ENCODE data around the gene ZCWPW1. TPM values are rescaled to one million over a fixed set of nuclear protein-coding genes. Genes with fewer than 3 reads are reported as not detected.

ZCWPW1 gene
- total RNA-seq (1 to 10 TPM; 3.5 to 5.6 (median 3.7) TPM), polyA plus RNA-seq (10 to 100 TPM in 1 of 3 donors, 1 to 10 TPM in 2; 5.5 to 13.2 (median 5.9) TPM)
- long read RNA-seq, donor 1, partial matches to known transcripts: 0 of 1 reads
- long read RNA-seq, donor 1, other reads (novel, unspliced or antisense): 0 of 1 reads
- long read RNA-seq, donor 2, partial matches to known transcripts: 1 of 5 reads
- long read RNA-seq, donor 2, other reads (novel, unspliced or antisense): 4 of 5 reads

DNA sequence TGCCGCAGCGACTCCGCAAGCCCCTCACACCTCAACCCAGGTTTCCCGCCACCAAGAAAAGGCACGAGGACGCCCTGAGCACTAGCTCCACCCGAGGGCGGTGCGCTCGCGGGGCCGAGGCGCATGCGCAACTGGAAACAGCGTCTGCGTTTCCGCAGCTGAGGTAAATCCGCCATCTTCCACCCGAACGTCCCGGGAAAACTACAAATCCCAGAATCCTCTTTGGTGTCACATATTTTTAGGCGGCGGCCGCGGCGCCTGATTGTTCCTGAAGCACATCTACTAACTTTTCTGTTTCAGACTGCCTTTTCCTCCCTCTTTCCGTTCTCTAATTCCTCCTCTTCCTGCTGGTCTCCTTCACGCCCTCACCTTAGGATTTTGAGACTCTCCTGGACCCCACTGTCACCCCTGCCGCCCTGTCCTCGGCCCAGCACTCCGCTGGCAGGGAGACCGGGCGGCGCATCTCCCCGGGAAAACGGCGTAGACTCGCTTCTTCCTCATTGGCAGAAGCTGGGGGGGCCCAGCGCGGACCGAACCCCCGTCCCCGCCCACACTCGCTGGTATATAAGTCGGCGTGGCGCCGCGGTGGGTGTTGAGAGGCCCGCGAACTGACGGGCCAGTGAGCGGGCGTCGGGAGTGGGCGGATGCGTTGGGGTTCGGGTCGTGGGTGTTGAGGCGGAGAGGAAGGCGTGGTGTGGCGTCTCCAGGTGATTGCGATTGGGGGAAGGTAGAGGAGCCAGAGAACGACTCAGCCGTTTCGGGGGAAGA, at the start of gene ZCWPW1:
Gene ZCWPW1 (minus strand): TSS at position 505 of the 768 bp plus-strand sequence. CDS start 8,054 bp downstream, outside the sequence.
- intact Hi-C loops (cut with DNase I): no loop called here
- DNase-seq: peak; percentile 97 to 98

GRCh38 chr7:100477871-100478267, 49.4 kb upstream of the ZCWPW1 start:
- intact Hi-C loops (cut with DNase I): loop anchor here (5.0 to 10.0 kb wide), 3 partner anchors 64 to 247 kb away; partner anchors contain the start of gene EPO (in 1 of the 2)
- no peaks in the 10 kb centered on the region for H3K9me3 ChIP-seq
- DNase-seq (peak in 1 of 2 donors; percentile 61), ATAC-seq (no peak)
- H3K4me3 ChIP-seq: peak overlapping the region; percentile 98
- no peaks in the 10 kb centered on the region for H3K27me3 ChIP-seq (ENCODE audit: insufficient read depth in 3 of 3, low read length in 2 of 3)
- H3K36me3 ChIP-seq (ENCODE audit: insufficient read depth in 1 of 2, low read depth in 1 of 2): peaks cover 0 to 20% of the 10 kb centered on the region in 2 donors
- peaks cover 20% of the 10 kb centered on the region for H3K4me1 ChIP-seq
- H3K27ac ChIP-seq: peak overlapping the region; percentile 23
- TF ChIP-seq, protein P1, sequence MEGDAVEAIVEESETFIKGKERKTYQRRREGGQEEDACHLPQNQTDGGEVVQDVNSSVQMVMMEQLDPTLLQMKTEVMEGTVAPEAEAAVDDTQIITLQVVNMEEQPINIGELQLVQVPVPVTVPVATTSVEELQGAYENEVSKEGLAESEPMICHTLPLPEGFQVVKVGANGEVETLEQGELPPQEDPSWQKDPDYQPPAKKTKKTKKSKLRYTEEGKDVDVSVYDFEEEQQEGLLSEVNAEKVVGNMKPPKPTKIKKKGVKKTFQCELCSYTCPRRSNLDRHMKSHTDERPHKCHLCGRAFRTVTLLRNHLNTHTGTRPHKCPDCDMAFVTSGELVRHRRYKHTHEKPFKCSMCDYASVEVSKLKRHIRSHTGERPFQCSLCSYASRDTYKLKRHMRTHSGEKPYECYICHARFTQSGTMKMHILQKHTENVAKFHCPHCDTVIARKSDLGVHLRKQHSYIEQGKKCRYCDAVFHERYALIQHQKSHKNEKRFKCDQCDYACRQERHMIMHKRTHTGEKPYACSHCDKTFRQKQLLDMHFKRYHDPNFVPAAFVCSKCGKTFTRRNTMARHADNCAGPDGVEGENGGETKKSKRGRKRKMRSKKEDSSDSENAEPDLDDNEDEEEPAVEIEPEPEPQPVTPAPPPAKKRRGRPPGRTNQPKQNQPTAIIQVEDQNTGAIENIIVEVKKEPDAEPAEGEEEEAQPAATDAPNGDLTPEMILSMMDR (IDR thresholded peaks at IDR 0.05): no peak
- 11 to 18% (median 13%) methylated on average over 13 to 16 of the region's 16 CpGs for WGBS, 3 donors

More for the DNA sequence above, at the start of gene ZCWPW1:
- Histone ChIP-seq H3K27ac (peak within 1 kb of the TSS; percentile 100), H3K9me3 (no peaks in the 10 kb centered on the region), H3K4me3 (peak within 1 kb of the TSS; percentile 97), H3K4me1 (peaks cover 22% of the 10 kb centered on the region), H3K36me3 (ENCODE audit: insufficient read depth in 1 of 2, low read depth in 1 of 2) (peaks cover 0 to 27% of the 10 kb centered on the region in 2 donors), H3K27me3 (ENCODE audit: insufficient read depth in 3 of 3, low read length in 2 of 3) (no peaks in the 10 kb centered on the region)
- TF ChIP-seq, protein P1 (IDR thresholded peaks at IDR 0.05): no peak
- peak; percentile 67 to 77 (median 70) for ATAC-seq
- WGBS, 3 donors: 0 to 1% (median 0%) methylated on average over 66 of the region's 66 CpGs

DNA sequence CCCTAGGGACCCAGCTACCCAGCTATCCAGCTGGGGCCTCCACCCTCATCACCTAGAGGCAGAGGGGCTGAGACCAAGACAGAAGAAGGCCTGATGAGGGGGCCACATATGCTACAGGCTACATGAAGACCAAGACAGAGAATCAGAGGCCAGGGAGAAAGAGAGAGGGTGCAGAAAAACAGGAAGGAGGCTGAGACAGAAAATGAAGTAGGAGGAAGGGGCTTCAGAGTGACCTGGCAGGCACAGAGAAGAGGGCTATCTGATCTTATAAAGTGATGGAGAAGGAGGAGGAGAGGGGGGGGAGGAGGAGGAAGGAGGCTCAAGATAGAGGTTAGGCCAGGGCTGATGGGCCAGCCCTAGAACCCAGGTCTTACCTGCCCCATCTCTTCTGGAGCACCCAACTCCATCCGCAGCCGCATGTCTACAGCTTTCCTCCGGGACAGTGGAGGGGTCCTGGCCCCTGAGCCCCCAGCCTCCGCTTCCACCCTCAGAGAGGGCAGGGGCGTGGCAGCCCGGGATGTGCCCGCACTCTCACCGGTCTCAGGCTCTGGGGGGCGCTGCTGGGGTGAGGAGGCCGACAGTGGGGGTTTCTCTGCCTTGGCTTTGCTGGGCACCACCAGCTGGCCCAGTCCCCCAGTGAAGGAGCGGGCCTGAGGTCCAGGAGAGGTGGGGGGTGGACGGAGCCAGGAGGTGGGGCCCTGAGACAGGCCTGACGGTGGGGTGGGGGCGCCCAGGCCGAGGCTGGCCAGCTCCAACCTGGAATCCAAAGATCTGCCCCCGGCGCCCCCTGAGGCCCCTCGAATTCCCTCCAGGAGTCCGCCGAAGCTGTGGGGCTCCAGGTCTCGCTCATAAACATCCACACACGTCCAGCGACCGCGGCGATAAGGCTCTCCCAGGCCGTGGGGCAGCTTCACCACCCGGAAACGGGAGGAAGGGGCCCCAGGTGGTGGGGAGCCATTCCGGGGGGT, 48.7 kb upstream of the ZCWPW1 start:
- TF ChIP-seq, protein P1 (IDR thresholded peaks at IDR 0.05): no peak
- peaks cover 20% of the 10 kb centered on the region for H3K4me1 ChIP-seq
- no peak for ATAC-seq
- 25 to 41% (median 29%) methylated on average over 20 to 30 of the region's 30 CpGs for WGBS, 3 donors
- peaks cover 0 to 23% of the 10 kb centered on the region in 2 donors for H3K36me3 ChIP-seq (ENCODE audit: insufficient read depth in 1 of 2, low read depth in 1 of 2)
- H3K27ac ChIP-seq: peak overlapping the region; percentile 23
- no peaks in the 10 kb centered on the region for H3K9me3 ChIP-seq
- DNase-seq: no peak
- H3K27me3 ChIP-seq (ENCODE audit: insufficient read depth in 3 of 3, low read length in 2 of 3): no peaks in the 10 kb centered on the region
- H3K4me3 ChIP-seq: peak overlapping the region; percentile 98
- intact Hi-C loops (cut with DNase I): loop anchor here (5.0 to 10.0 kb wide), 3 partner anchors 65 to 248 kb away; partner anchors contain the start of gene EPO (in 1 of the 2)

DNA sequence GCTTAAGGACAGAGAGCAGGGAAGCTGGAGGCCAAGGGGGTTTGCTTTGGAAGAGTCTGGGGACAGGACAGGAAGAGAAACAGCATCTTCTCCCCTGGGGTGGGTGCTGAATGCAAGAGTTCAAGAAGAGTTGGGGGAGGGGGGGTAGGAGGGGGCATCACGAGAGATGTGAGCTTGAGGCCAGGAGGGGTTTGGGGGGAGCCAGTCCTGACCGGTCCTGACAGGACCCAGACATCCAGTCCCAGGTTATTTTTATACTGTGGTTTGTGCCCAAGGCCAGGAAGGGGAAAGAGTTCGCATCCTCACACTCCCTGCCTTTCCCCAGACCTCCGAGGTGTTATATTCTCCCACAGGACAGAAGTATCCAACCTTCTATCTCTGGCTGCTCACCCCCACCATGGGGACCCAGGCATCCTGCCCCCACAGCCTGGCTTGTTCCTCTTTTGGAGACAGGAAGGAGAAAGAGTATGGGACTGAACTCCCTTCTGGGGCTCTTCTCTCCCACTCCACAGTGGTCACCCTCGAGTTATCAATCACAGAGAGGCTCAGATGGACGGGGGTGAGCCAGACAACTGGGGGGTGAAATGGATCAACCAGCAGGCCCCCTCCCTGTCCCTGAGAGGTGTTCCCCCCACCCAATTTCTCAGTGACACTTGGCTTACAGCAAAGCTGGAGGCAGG, 47.7 kb upstream of the ZCWPW1 start:
- no peak overlapping the region for H3K27ac ChIP-seq
- TF ChIP-seq, protein P1 (IDR thresholded peaks at IDR 0.05): no peak
- DNase-seq (no peak), ATAC-seq (no peak)
- H3K36me3 ChIP-seq (ENCODE audit: insufficient read depth in 1 of 2, low read depth in 1 of 2): peaks cover 0 to 26% of the 10 kb centered on the region in 2 donors
- H3K4me1 ChIP-seq: peaks cover 20% of the 10 kb centered on the region
- peak overlapping the region; percentile 98 for H3K4me3 ChIP-seq
- 26 to 38% (median 35%) methylated on average over 6 of the region's 6 CpGs for WGBS, 3 donors
- H3K27me3 ChIP-seq (ENCODE audit: insufficient read depth in 3 of 3, low read length in 2 of 3): no peaks in the 10 kb centered on the region
- intact Hi-C loops (cut with DNase I): loop anchor here (5.0 to 10.0 kb wide), 3 partner anchors 66 to 249 kb away; partner anchors contain the start of gene EPO (in 1 of the 2)
- no peaks in the 10 kb centered on the region for H3K9me3 ChIP-seq
